Activated CD4-positive, CD25-positive, alpha-beta regulatory T cell treated with anti-CD3 and anti-CD28 coated beads, Interleukin-2, amount 50 U/mL, for 72 hours (primary cell): Measurements from ENCODE around the gene NFKBIA.
"Not testable (repeated sequence)": the region's sequence is repeated elsewhere in the genome, so short reads cannot be mapped to it uniquely, and the experiment has no call there.

Experiments used
- DNase-seq: peaks from one replicate; pipeline ENCODE4 v3.0.0; 2021

Gene NFKBIA, protein sequence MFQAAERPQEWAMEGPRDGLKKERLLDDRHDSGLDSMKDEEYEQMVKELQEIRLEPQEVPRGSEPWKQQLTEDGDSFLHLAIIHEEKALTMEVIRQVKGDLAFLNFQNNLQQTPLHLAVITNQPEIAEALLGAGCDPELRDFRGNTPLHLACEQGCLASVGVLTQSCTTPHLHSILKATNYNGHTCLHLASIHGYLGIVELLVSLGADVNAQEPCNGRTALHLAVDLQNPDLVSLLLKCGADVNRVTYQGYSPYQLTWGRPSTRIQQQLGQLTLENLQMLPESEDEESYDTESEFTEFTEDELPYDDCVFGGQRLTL

DNA sequence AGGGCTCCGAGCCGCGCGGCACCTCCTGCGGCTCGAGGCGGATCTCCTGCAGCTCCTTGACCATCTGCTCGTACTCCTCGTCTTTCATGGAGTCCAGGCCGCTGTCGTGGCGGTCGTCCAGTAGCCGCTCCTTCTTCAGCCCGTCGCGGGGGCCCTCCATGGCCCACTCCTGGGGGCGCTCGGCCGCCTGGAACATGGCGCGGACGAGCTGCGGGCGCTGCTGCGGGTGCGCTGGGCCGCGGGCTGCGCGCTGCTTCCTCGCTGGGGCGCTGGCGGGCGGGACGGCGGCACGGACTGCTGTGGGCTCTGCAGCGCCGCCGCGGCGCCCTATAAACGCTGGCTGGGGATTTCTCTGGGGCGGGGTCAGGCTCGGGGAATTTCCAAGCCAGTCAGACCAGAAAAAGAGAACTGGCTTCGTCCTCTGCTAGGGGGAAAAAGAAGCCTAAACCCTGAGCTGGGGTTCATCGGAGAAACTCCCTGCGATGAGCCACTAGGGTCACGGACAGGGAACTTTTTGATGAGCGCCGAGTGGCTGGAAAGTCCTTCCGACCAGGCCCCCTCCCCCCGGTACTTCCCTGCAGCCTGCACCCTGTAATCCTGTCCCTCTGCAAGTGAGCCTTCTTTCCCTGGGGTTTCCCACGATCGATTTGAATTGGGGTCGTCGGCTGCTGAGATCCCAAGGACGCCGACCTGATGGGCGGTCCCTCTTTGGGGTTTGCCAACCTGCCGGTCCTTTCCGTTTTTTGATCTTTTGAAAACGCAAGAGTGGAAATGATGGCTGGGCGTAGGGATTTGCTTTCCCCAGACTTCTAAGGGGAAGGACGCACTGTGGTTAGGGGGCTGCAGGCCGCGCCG is at the start of gene NFKBIA:
NFKBIA (minus strand) TSS at position 301 of the 855 bp plus-strand sequence; CDS start at position 196, 105 bp downstream.
- peak; percentile 98 for DNase-seq

DNA sequence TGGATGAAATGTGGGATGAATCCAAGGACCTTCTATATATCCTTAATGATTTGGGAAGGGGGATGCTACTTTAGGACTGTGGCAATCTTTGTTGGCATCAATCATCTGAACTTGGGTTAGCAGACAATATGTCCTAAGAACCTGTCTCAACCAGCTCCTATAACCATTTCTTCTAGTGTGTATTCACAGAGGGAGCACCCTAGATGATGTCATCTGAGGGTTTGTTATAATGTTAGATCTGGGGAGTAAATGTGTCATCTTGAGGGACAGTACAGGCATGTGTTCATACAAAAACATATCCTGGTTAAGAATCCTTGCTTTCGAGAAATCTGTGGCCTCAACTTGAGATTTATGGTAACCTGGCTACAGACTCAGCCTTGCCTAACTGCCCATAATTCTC is 41.9 kb upstream of the NFKBIA start:
- DNase-seq, result no peak

DNA sequence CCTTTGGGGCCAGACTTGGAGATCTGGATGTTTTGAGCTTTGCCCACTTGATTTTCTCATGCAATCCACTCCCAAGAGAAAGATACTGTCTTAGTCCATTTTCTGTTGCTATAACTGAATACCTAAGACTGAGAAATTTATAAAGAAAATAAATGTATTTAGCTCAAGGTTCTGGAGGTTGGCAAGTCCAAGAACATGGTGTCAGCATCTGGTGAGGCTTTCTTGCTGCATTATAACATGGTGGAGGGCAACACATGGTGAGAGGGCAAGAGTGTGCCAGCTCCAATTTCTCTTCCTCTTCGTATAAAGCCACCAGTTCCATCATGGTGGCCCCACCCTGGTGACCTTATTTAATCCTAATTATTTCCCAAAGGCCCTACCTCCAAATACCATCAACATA is 39.6 kb upstream of the NFKBIA start:
- DNase-seq, result no peak

DNA sequence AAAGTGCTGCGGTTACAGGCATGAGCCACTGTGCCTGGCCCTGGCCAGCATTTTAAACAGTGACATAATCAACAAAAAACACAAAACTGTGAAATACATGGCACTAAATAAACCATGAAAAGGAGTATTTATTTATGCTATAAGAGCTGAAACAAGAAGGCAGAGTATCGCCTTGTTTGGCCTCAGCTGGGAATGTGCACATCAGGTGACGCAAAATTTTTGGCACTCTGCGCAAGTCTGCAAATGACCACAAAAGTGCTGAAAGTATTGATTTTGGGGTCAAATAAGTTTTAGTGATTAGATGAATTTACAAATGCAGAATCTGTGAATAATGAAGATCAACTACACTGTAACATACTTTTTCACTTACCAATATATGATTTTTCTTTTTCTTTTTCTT is 36.6 kb upstream of the NFKBIA start:
- no peak for DNase-seq

DNA sequence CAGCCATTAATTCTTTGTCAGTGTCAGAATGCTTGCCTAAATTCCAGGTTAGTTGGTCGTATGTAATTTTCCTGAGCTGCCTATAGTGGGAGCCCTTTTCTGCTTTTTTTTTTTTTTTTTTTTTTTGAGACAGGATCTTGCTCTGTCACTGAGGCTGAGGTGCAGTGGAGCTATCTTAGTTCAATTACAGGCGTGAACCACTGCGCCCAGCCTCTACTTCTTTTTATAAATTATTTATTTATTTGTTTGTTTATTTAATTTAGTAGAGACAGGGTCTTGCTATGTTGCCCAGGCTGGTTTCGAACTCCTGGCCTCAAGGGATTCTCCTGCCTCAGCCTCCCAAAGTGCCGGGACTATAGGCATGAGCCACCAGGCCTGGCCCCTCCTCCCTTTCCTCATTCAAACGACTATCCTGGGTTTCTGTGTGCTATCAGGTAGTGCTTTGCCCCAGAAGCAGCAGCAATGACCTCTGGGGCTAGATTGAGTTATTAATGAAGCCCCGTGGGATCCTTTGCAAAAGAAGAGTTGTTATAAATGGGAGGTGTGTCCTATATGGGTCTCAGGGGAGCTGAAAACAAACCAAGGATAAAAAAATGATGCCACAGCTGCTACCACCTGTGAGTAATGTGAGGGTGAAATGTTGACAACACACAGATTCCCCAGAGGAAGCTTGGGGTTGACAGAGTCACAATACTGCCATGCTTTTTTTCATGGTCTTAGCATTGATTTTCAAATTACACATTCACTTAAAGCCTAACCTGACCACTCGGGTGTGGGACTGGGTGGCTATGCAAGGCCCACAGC is 34.6 kb upstream of the NFKBIA start:
- no peak for DNase-seq

DNA sequence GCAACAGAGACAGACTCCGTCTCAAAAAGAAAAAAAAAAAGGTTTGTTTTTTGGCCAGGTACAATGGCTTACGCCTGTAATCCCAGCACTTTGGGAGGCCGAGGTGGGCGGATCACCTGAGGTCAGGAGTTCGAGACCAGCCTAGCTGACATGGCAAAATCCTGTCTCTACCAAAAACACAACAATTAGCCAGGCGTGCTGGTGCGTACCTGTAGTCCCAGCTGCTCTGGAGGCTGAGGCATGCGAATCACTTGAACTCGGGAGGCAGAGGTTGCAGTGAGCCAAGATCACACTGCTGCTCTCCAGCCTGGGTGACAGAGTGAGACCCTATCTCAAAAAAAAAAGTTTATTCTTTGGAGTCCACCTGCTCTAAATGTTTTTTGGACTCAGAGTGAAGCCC is 33.9 kb upstream of the NFKBIA start:
- not testable (repeated sequence) for DNase-seq

DNA sequence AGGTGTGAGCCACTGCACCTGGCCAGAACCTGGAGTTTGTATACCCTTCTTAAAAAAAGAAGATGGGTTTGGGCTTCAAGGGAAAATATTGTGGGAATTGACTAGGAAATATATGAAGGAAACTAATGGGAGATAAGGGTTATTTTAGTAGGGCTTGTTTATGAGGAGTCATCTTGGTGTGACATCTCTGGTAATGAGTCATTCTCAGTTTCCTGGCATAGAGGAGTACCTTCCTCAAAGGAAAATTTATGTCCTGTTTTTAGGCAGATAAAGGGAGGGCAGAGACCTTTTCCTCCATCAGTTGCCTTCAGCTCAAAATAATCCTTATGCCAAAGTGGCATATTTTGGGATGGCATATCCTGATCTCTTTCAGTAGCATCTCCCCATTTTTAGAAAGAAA is 30.6 kb upstream of the NFKBIA start:
- no peak for DNase-seq

DNA sequence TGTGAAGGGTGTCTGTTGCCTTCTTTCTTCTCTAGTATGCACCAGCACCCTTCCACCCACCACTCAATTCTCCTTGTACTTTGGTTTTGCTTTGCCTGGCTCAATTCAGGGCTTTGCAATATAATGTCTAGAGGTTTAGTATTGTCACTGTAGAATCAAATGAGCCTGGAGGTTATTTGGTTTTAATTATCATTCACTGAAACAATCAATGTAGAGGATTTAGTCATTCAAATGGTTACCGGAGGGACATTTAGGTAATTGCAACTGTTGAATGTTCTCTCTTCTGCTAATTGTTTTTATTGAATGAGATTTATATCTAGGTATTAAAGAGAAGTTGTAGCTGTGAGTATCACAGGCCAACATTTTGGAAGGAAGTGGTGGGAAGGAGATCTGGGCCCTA is 29.3 kb upstream of the NFKBIA start:
- DNase-seq, result no peak

DNA sequence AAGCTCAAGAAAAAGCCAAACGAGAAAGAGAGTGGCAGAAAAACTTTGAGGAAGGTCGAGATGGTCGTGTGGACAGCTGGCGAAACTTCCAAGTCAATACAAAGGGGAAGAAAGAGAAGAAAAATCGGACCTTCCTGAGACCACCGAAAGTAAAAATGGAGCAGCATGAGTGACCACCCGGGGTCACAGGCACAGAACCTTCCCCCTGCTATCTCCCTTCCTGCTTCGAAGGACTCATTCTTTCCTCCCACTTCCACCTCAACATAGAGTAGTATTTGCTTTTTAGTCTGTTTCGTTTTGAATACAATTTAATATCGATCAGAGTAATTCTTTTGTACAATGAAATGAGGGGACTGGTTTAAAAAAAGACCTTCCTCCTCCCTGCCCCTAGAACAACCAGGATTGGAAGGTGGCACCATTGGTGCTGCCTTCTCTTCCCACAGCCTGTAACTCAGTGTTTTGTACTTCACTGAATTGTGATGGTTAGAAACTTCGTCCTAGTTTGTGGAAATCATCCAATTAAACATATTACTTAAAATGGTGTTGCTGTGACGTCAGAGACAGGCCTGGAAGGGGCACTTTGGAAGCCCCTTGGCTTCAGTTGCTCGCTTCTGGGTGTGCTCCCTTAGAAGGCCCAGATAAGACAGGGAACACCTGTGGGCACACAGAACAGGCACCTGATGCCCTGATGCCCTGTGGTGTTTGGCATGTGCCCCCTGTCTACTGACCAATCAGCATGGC is 26.1 kb upstream of the NFKBIA start:
- no peak for DNase-seq

DNA sequence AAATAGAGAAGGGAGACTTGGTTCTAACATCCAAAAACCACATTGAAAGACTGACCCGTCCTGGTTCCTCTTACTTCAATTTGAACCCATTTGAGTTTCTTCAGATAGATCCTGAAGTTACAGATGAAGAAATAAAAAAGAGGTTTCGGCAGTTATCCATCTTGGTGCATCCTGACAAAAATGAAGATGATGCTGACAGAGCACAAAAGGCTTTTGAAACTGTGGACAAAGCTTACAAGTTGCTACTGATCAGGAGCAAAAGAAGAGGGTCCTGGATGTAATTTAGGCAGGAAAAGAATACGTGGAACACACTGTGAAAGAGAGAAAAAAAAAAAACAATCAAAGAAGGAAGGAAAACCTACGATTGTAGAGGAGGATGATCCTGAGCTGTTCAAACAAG is 25.4 kb upstream of the NFKBIA start:
- no peak for DNase-seq

DNA sequence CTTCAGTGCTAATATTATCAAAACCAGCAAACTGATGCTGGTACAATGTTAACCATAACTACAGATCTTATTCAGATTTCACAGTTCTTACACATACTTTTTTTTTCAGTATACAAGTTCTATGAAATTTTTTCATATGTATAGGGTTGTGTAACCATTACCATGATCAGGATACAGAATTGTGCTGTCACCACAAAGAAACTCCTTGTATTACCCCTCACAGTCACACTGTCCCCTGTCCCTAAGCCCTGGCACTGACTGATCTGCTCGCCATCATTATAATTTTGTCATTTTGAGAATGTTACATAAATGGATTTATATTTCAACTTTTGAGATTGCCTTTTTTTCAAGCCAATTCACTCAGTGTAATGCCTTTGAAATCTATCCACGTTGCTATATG is 21.3 kb upstream of the NFKBIA start:
- no peak for DNase-seq

DNA sequence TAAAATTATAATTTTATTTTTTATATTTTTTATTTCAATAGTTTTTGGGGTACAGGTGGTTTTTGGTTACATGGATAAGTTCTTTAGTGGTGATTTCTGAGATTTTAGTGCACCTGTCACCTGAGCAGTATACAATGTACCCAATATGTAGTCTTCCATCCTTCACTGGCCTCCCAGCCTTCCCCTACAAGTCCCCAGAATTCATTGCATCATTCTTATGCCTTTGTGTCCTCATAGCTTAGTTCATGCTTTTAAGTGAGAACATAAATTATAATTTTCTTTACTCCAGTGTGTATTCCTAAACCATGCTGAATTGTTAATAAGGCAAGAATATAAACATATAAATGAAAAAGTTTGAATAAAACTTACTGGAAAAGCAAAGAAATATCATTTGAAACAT is 19.1 kb upstream of the NFKBIA start:
- no peak for DNase-seq

DNA sequence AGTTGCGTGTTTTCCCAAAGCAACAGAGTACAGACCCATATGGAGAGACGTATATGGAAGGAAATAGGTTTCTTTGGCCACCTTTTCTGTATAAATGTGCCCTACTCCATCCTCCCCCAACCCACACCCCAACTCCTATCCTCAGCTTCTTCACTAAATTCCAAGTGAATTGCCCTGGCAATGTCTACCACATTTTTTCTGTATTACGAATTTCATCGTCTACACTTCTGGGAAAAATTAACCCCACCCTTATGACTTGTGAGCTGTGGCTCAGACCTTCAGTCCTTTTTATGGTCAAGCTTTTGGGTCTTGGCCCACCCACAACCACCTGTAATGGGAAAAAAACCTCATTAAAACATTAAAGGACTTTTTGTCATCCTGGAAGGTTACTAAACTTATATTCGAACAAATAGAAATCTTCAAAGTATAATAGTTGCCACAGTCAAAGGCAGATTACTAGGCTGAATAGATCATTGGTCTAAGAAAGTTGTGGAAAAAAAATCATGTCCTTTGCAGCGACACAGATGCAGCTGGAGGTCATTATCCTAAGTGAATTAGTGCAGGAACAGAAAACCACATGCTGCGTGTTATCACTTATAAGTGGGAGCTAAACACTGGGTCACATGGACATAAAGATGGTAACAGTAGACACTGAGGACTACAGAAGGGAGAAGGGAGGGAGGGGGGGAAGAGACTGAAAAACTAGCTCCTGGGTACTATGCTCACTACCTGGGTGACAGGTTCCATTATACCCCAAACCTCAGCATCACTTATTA is 15.7 kb upstream of the NFKBIA start:
- no peak for DNase-seq

DNA sequence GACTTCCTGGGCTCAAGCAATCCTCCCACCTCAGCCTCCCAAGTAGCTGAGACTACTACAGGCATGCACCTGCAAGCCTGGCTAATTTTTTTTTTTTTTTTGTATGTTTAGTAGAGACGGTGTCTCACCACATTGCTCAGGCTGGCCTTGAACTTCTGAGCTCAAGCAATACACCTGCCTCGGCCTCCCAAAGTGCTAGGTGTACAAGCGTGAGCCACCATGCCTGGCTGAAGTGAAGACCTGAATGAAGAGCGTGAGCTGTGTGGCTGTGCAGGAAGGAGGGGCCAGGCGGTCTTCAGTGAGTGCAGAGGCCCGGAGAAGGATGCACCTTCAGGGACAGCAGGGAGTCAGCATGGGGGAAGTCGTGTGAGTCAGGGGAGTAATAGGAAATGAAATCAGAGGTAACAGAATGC is 14.9 kb upstream of the NFKBIA start:
- DNase-seq, result no peak

DNA sequence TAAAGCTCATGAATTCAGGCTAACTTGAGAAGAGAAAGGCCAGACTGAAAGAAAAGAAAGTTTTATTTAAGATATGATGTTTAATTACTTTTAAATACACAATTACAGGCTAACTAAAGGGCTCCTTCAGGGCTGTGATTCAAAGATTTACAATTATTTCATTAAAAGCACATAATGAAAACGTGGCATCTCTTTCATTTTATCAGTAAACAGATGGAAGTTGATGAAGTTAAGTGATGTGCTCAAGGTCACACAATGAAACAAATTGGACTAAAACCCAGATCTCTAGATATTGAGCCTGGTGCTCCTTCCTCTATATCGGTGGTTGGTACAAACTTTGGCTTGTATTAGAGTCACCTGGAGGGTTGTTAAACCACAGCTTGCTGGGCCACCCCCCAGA is 13.5 kb upstream of the NFKBIA start:
- DNase-seq, result no peak

DNA sequence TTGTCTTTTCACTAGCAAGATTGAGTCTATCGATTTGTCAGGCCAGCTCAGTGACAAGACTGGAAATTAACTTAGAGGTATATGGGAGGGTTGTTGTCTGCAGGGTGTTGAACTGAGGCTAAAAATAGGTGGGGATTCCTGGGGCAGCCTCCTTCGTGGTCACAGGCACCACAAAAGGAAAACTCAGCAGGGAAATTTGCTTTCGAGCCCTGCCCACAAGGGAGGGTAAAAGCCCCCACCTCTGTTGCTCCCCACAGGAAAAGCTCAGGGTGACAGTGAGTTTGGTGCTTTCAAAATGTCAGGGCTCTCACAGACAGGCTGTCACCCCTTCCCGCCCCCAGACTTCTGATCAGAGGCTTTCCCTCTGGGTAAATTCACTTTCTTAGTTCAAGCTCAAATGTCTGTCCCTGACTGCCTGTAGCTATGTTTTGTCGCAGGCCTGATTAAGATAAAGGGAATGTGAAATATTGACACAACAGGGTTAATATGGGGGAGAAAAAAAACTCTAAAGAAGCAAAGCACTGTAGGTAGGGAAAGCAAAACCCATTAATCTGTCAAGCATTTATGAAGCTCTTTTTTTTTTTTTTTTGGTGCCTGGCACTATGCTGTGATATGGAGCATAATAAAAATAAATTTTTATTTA is 11.7 kb upstream of the NFKBIA start:
- peak; percentile 58 for DNase-seq

DNA sequence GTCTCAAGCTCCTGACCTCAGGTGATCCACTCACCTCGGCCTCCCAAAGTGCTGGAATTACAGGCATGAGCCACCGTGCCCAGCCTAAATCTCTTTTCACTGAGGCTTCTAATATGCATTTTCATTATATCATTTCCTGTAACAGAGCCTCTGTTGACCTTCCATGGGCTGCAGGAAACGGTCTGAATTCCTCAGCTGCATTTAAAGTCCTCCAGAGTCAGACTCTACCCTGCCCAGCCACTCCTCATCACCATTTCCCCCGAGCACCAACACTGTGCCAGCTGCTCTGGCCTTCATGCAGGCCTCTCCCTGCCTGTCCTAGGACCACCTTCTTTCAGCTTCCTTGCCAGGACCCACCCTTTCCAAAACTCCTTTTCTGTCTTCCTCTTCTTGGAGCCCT is 9.8 kb upstream of the NFKBIA start:
- no peak for DNase-seq

DNA sequence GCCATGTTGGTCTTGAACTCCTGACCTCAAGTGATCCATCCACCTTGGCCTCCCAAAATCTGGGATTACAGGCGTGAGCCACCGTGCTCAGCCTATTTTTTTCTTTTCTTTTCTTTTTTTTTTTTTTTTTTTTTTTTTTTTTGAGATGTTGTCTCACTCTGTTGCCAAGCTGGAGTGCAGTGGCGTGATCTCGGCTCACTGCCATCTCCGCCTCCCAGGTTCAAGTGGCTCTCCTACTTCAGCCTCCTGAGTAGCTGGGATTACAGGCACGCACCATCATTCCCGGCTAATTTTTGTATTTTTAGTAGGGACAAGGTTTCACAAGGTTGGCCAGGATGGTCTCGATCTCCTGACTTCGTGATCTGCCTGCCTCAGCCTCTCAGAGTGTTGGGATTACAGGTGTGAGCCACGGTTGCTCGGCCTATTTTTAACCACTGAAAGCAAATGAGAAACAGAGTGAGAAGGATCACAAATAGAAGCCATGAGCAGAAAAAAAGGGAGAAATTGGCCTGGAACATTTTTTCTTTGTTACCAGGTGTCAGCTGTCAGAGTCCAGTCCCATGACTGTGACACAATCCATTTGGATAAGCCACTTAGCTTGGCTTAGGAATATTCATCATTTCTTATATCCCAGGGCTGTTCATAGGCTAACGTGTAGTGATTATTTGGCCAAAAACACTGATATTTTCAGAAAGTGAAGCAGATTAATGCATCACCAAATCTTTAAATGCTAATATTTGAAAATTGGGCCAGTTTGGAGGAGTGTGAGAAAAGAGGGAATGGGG is 7.9 kb upstream of the NFKBIA start:
- DNase-seq, result no peak

DNA sequence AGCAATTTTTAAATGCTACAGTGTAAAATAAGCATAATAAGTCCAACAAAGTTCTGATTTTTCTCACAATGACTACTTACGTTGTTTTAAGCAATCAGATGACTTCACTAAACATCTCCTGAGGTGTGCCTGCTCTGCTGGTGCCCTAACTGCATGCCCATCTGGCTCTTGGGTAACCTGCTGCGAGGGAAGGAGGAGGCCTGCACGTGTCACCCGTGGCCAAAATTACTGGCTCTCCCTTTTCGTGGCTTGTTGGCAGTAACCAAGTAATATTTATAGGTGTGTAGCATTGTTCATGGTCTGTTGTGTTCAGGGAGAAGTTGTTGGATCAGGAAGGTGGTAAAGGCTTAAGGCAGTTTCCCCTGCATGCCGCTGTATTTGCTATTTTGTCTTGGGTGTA is 6.3 kb upstream of the NFKBIA start:
- no peak for DNase-seq

DNA sequence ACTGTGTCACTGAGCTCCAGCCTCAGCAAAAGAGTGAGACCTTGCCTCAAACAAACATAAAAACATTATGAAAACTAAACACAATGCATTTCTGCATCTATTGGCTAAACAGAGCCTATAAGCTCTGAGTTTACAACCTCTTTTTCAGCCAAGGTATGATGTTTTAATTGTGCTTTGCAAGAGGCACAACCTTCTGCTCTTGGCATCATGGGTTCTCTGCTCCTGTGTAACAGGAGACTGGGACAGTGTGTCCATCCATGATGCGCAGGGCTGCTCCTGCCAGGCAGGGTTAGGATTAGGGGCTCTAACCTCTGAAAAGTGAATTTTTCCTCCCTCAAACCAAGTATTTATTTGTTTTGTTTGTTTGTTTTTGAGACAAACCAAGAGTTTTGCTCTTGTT is 5.0 kb upstream of the NFKBIA start:
- DNase-seq, result no peak

DNA sequence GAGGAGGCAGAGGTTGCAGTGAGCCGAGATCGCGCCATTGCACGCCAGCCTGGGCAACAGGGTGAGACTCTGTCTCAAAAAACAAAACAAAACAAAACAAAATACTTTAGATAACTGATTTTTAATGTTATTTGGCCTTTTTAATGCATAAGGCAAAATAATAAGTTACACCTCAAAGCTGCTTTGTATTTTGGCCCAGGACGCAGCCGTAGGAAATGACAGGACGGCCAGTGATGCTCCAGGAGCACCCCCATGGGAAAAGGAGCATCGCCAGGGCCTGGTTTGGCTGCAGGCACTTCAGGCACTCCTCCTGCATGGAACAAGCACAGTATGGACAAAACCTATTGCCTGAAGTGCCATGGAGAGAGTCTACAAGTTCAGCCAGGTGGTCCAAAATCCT is 3.5 kb upstream of the NFKBIA start:
- no peak for DNase-seq
